Measurements from ENCODE around the gene ST6GAL1. TPM values are rescaled to one million over a fixed set of nuclear protein-coding genes. Genes with fewer than 3 reads are reported as not detected.

ST6GAL1 gene
- polyA plus RNA-seq, 1 of the 3 experiments (the other 2 are of a cell fraction): 3.9 TPM

GRCh38 chr3:187011915-187012314 lies 81.6 kb downstream of the ST6GAL1 start:
- CTCF ChIA-PET: interaction anchor here (1.0 kb wide), 1 partner anchor 14 kb away, joined by 3 read pairs; no protein-coding TSS in a partner anchor
- WGBS (ENCODE audit: low lambda C conversion rate): 94% methylated on average over 7 of the region's 7 CpGs
- DNase-seq: no peak

GRCh38 chr3:187012609-187013051 lies 82.3 kb downstream of the ST6GAL1 start:
- ChIA-PET CTCF (no interaction called here), POLR2A (no interaction called here)
- no peak overlapping the region for H3K9ac ChIP-seq
- no peak for DNase-seq
- TF ChIP-seq USF2 (IDR thresholded peaks at IDR 0.05; ENCODE audit: borderline replicate concordance, low read depth, low read length) (no peak), MXI1 (IDR thresholded peaks at IDR 0.05; ENCODE audit: low read depth, low read length) (no peak), RCOR1 (IDR thresholded peaks at IDR 0.05; ENCODE audit: low read length) (no peak), NRF1 (IDR thresholded peaks at IDR 0.05; ENCODE audit: low read depth, low read length) (no peak), RFX5 (IDR thresholded peaks at IDR 0.05; ENCODE audit: low read length) (no peak), REST (IDR thresholded peaks at IDR 0.05; ENCODE audit: low read depth, low read length) (no peak), JUND (IDR thresholded peaks at IDR 0.05) (no peak), TCF12 (IDR thresholded peaks at IDR 0.05) (no peak), CHD2 (IDR thresholded peaks at IDR 0.05; ENCODE audit: low read length, partially characterized antibody) (no peak), FOSL2 (IDR thresholded peaks at IDR 0.05; ENCODE audit: borderline replicate concordance, low read depth) (no peak)
- WGBS (ENCODE audit: low lambda C conversion rate): 63% methylated on average over 3 of the region's 7 CpGs
- H3K4me1 ChIP-seq (ENCODE audit: control insufficient read depth in 1 of 2, insufficient read depth in 2 of 2, low read depth in 1 of 2, low read length in 1 of 2): no peaks in the 10 kb centered on the region
- no peak overlapping the region for H3K4me2 ChIP-seq
- H3K79me2 ChIP-seq (ENCODE audit: insufficient read depth): no peaks in the 10 kb centered on the region
- no peak overlapping the region for H3K4me3 ChIP-seq (ENCODE audit: low read depth in 2 of 2, low read length in 1 of 2)
- H3F3A ChIP-seq (replicated peaks; ENCODE audit: insufficient read depth): no peaks in the 10 kb centered on the region
- H3K36me3 ChIP-seq (replicated peaks in 1 of 2; ENCODE audit: control insufficient read depth in 1 of 2, insufficient read depth in 2 of 2, low read length in 1 of 2): no peaks in the 10 kb centered on the region
- H3K9me2 ChIP-seq: no peaks in the 10 kb centered on the region
- no peak overlapping the region for H3K27ac ChIP-seq (ENCODE audit: low read depth in 2 of 2, low read length in 1 of 2)
- H4K20me1 ChIP-seq (ENCODE audit: insufficient read depth): no peaks in the 10 kb centered on the region
- H2AFZ ChIP-seq (ENCODE audit: low read depth): no peak overlapping the region; the same call in 1 of the 2 replicates
- no peaks in the 10 kb centered on the region for H3K27me3 ChIP-seq (ENCODE audit: insufficient read depth)
- H3K9me3 ChIP-seq: peaks cover 10% of the 10 kb centered on the region; the same call in 1 of the 2 replicates

More at GRCh38 chr3:187011915-187012314, 81.6 kb downstream of the ST6GAL1 start:
- no peak overlapping the region for H3K27ac ChIP-seq (ENCODE audit: low read depth in 2 of 2, low read length in 1 of 2)
- TF ChIP-seq TCF12 (IDR thresholded peaks at IDR 0.05) (no peak), CHD2 (IDR thresholded peaks at IDR 0.05; ENCODE audit: low read length, partially characterized antibody) (no peak)
- no peaks in the 10 kb centered on the region for H3K36me3 ChIP-seq (replicated peaks in 1 of 2; ENCODE audit: control insufficient read depth in 1 of 2, insufficient read depth in 2 of 2, low read length in 1 of 2)
- no peaks in the 10 kb centered on the region for H3K4me1 ChIP-seq (ENCODE audit: control insufficient read depth in 1 of 2, insufficient read depth in 2 of 2, low read depth in 1 of 2, low read length in 1 of 2)
- POLR2A ChIA-PET: no interaction called here
- no peaks in the 10 kb centered on the region for H3K79me2 ChIP-seq (ENCODE audit: insufficient read depth)
- no peak overlapping the region for H3K4me3 ChIP-seq (ENCODE audit: low read depth in 2 of 2, low read length in 1 of 2)
- H2AFZ ChIP-seq (ENCODE audit: low read depth): no peak overlapping the region
- no peaks in the 10 kb centered on the region for H4K20me1 ChIP-seq (ENCODE audit: insufficient read depth)
- H3K9me2 ChIP-seq: no peaks in the 10 kb centered on the region
- no peaks in the 10 kb centered on the region for H3K27me3 ChIP-seq (ENCODE audit: insufficient read depth)
- H3K9ac ChIP-seq: no peak overlapping the region
- no peaks in the 10 kb centered on the region for H3F3A ChIP-seq (replicated peaks; ENCODE audit: insufficient read depth)
- H3K4me2 ChIP-seq: no peak overlapping the region
- peaks cover 12% of the 10 kb centered on the region; the same call in 1 of the 2 replicates for H3K9me3 ChIP-seq

Data from SK-N-SH (cell line).